Stimulated activated CD4-positive, alpha-beta T cell treated with anti-CD3 and anti-CD28 coated beads, Interleukin-1b, Interleukin-23, amount 100 ng/mL, for 4 hours (primary cell): ENCODE data around the gene SUZ12.
"Not testable (repeated sequence)": the region's sequence is repeated elsewhere in the genome, so short reads cannot be mapped to it uniquely, and the experiment has no call there.

ENCODE experiments used
- DNase-seq, 2 donors: peaks; one replicate each; pipeline ENCODE4 v3.0.0-alpha.2; 2020; ENCODE audit warnings: low read depth in 2 of 2

The SUZ12 gene

GRCh38 chr17:32040246-32040645 lies 103.4 kb downstream of the SUZ12 start:
- not testable (repeated sequence) for DNase-seq

GRCh38 chr17:32041306-32041875 lies 104.6 kb downstream of the SUZ12 start:
- not testable (repeated sequence) for DNase-seq

- DNase-seq: not testable (repeated sequence)
Observed at GRCh38 chr17:32042266-32042665, 105.5 kb downstream of the SUZ12 start.

GRCh38 chr17:32045611-32046010 lies 108.8 kb downstream of the SUZ12 start:
- not testable (repeated sequence) for DNase-seq

- not testable (repeated sequence) for DNase-seq
Observed at GRCh38 chr17:32047663-32048062, 110.9 kb downstream of the SUZ12 start.
